GM19025 (cell line): ENCODE results near the gene HDAC4.

ENCODE experiments used
- ATAC-seq: cut with Tn5 transposase; IDR thresholded peaks from one replicate; pipeline ENCODE4 v1.9.1; 2021; ENCODE audit warnings: mild to moderate bottlenecking, low read depth, moderate library complexity; ENCODE audit not compliant: unreplicated experiment

Gene HDAC4

GRCh38 chr2:239245872-239246721 lies 154.7 kb downstream of the HDAC4 start:
- ATAC-seq: no peak

DNA sequence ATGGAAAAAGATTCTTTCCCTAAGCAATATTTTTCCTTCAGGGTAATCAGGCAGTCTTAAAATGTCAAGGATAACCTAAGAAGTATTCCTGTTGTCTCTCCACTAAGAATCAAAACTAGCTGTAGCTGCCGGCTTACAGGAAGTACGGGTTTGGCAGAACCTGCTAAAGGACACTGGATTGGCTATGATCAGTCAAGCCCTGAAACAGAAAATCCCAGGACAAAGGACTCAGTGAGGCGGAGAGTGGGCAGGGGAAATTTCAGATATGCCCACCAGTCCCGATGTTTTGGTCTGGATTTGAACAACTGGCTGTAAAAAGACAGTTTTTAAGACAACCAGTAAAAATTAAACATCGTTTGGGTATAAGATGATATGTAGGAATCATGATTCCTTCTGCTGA lies 155.7 kb downstream of the HDAC4 start:
- no peak for ATAC-seq

DNA sequence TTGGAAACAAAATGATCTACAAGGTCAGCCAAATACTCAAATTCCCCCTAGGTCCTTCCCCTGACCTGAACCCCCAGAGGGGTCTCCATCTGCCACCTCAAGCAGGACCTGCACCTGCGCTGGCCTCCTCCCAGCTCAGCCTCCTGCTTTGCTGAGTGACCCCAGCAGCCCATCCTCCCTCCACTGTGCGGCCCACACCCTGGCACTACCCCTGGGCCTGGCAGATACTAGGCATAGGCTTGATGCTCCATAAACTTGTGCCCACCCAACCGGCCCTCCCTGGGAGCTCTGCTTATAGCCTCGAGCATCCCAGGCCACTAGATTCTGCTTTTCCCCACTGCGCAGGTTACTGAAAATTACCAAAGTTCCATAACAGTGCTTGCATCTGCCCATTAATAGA lies 156.2 kb downstream of the HDAC4 start:
- no peak for ATAC-seq

GRCh38 chr2:239241431-239241960 lies 159.3 kb downstream of the HDAC4 start:
- no peak for ATAC-seq

- no peak for ATAC-seq
Measured at GRCh38 chr2:239240414-239240881, 160.4 kb downstream of the HDAC4 start.

GRCh38 chr2:239239607-239240413 lies 161.0 kb downstream of the HDAC4 start:
- ATAC-seq: no peak

DNA sequence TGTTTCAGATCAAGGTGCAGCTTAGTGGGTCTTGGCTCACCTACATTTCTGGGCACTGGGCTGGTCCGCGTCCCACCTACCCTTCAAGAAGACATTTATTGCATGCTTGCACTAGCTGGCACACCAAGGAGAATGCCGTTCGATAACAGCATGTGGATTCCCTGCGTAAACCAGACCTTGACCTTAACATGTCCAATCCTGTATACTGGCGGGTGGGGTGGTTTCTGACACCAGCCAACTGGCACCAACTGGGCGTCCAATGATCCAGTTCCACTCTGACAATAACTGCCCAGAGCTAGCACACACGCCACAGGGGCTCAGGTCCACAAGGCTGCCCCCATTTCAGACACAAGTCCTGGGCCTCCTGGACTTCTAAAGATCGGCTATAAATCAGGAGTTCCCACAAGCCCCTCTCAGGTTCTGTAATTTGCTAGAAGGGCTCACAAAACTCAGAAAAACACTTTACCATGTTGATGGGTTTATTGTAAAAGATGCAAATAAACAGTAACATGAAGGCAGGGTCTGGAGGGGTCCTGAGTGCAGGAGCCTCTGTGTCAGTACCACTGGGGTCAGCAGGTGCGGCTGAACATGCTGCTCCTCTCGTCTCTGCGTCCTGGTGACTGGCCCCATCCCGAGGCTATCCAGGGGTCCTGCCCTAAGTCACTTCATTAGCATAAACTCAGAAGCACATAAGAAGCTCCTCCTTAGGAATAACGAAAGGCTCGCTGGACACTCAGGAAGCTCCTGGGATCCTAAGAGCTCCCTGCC lies 161.8 kb downstream of the HDAC4 start:
- ATAC-seq: no peak

GRCh38 chr2:239238381-239238780 lies 162.4 kb downstream of the HDAC4 start:
- ATAC-seq: no peak

- ATAC-seq: no peak
Measured at GRCh38 chr2:239236808-239237205, 164.0 kb downstream of the HDAC4 start.

- no peak for ATAC-seq
Measured at GRCh38 chr2:239236043-239236807, 164.6 kb downstream of the HDAC4 start.

- ATAC-seq: no peak
Measured at GRCh38 chr2:239235311-239235710, 165.5 kb downstream of the HDAC4 start.

- ATAC-seq: no peak
Measured at GRCh38 chr2:239234191-239235175, 166.3 kb downstream of the HDAC4 start.

GRCh38 chr2:239233576-239233975 lies 167.2 kb downstream of the HDAC4 start:
- no peak for ATAC-seq

DNA sequence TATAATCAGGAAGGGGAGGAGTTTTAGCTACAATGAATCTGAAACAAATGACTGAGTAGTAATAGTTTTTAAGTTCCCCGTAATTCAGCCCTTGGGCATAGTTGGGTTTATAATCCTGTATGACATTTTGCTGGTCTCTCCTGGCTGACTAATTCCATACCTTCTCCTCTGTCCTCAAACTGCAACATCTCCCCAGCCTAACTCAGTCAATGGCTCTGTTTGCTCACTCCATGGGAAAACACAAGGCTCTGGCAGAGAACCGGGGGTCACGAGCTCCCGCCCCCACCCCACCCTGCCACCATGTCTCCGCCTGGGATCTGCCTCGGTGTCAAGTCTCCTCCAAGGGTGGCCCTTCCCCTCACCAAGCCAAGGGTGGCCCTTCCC lies 168.6 kb downstream of the HDAC4 start:
- ATAC-seq: no peak

DNA sequence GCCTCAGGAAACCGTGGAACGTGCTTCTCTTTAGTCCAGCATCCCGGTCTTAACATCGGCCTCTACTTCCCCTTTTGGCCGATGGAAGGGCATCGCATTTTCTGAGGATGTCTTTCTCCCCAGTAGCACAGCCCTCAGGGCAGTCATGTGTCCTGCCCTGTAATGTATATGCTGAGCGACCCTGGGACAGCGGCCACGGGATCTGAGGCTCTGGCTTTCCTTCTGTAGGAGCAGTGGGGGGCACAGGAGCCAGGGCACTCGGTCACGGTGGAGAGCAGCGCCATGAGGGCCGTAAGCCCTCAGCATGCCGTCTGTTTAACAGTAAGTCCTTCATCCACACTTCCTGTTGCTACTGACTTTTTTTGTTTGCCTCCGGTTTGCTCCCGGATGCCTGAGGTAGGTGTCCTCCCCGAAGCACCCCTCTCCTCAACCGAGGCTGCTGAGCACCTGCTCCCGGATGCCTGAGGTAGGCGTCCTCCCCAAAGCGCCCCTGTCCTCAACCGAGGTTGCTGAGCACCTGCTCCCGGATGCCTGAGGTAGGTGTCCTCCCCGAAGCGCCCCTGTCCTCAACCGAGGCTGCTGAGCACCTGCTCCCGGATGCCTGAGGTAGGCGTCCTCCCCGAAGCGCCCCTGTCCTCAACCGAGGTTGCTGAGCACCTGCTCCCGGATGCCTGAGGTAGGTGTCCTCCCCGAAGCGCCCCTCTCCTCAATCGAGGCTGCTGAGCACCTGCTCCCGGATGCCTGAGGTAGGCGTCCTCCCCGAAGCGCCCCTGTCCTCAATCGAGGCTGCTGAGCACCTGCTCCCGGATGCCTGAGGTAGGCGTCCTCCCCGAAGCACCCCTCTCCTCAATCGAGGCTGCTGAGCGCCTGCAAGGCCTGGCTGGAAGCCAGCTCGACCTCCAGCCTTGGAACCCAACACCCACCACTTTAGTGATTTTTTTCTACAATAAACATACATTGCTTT lies 169.3 kb downstream of the HDAC4 start:
- no peak for ATAC-seq

DNA sequence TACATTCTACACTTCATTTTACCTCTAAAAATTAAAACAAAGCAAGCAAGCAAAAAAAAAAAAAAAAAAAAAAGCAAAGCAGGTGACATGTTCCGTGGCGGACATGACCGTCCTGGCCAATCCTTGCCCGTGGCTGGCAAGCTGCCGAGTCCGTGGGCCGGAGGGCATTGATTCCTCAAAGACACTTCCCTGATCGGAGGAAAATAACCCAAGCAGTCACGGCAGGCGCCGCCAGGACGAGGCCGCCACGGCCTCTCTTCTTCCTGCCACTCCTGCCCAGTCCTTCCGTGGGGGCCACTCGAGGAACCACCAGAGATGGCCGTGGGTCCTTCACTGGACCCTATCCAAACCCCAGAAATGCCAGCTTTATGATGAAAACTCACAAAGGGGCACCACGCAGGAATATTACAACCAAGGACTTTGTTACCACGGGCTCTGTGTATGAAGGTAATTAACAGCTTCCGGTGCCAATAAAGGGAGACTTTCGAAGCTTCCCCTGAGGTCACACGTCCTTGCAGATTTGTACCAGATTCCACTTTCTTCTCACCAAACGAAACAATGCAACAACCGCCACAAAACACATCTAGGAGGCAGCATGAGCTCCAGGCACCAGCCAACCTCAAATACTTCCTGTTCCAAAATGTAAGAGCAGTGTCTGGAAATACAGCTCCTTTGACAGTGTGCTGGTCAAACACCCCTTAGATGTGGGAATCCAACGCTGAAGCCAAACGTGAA lies 170.3 kb downstream of the HDAC4 start:
- no peak for ATAC-seq
